Mesenchymal stem cell (in vitro differentiated cells and primary cell): Measurements from ENCODE around the gene ZNF576.

Source experiments
- DNase-seq: peaks from one replicate; pipeline ENCODE4 v3.0.0-alpha.2; 2013
- H2AFZ ChIP-seq: one replicate; pipeline ENCODE4 v1.6.1; 2013; ENCODE audit warnings: low read depth, mild to moderate bottlenecking, control low read depth, inconsistent platforms, low read length, moderate library complexity
- H2AK5ac ChIP-seq: 2 replicates; pipeline ENCODE4 v1.6.1; 2013; ENCODE audit warnings: low read length, moderate library complexity, mild to moderate bottlenecking, inconsistent platforms; ENCODE audit not compliant: severe bottlenecking
- H2BK120ac ChIP-seq: one replicate; pipeline ENCODE4 v1.6.1; 2013; ENCODE audit warnings: low read depth, mild to moderate bottlenecking, inconsistent platforms, low read length, moderate library complexity
- H2BK12ac ChIP-seq, 2 experiments: one replicate each; pipeline ENCODE4 v1.6.1; 2013; ENCODE audit warnings: inconsistent platforms in 2 of 2, low read length in 2 of 2, mild to moderate bottlenecking in 2 of 2, moderate library complexity in 2 of 2, control low read depth in 1 of 2
- H2BK15ac ChIP-seq: one replicate; pipeline ENCODE4 v1.6.1; 2013; ENCODE audit warnings: mild to moderate bottlenecking, low read depth, inconsistent platforms; ENCODE audit not compliant: poor library complexity, severe bottlenecking
- H2BK5ac ChIP-seq: 2 replicates; pipeline ENCODE4 v1.6.1; 2013; ENCODE audit warnings: low read depth, mild to moderate bottlenecking, low read length, control low read depth, inconsistent platforms; ENCODE audit not compliant: poor library complexity, severe bottlenecking
- H3K14ac ChIP-seq, 2 experiments: one replicate each; pipeline ENCODE4 v1.6.1; 2013; ENCODE audit warnings: inconsistent platforms in 2 of 2, low read length in 2 of 2, control low read depth in 1 of 2, mild to moderate bottlenecking in 1 of 2, moderate library complexity in 1 of 2
- H3K18ac ChIP-seq, 2 experiments: one replicate each; pipeline ENCODE4 v1.6.1; 2013; ENCODE audit warnings: inconsistent platforms in 2 of 2, low read length in 2 of 2, control low read depth in 1 of 2, low read depth in 1 of 2, mild to moderate bottlenecking in 1 of 2
- H3K23ac ChIP-seq, 2 experiments: one replicate each; pipeline ENCODE4 v1.6.1; 2013; ENCODE audit warnings: inconsistent platforms in 2 of 2, low read length in 2 of 2, mild to moderate bottlenecking in 2 of 2, moderate library complexity in 2 of 2, control low read depth in 1 of 2
- H3K27ac ChIP-seq: 2 replicates; pipeline ENCODE4 v1.5.1; 2013; ENCODE audit warnings: mild to moderate bottlenecking, moderate library complexity, low read length, control low read depth, inconsistent platforms; ENCODE audit not compliant: poor library complexity, severe bottlenecking
- H3K27me3 ChIP-seq, 2 experiments: 2 replicates each; pipeline versions ENCODE4 v1.6.1 to v1.7.0; 2013; ENCODE audit warnings: low read length in 2 of 2, mild to moderate bottlenecking in 2 of 2, moderate library complexity in 2 of 2, control low read depth in 1 of 2, inconsistent platforms in 1 of 2; ENCODE audit not compliant: control insufficient read depth in 1 of 2, insufficient read depth in 1 of 2
- H3K36me3 ChIP-seq, 2 experiments: 2 replicates each; pipeline versions ENCODE4 v1.6.1 to v1.7.0; 2013; ENCODE audit warnings: low read length in 2 of 2, control low read depth in 1 of 2, inconsistent platforms in 1 of 2, low read depth in 1 of 2, mild to moderate bottlenecking in 1 of 2; ENCODE audit not compliant: insufficient read depth in 2 of 2, control insufficient read depth in 1 of 2
- H3K4ac ChIP-seq, 2 experiments: one replicate each; pipeline ENCODE4 v1.6.1; 2013; ENCODE audit warnings: inconsistent platforms in 2 of 2, low read length in 2 of 2, mild to moderate bottlenecking in 2 of 2, moderate library complexity in 2 of 2, control low read depth in 1 of 2, low read depth in 1 of 2
- H3K4me1 ChIP-seq: 2 replicates; pipeline ENCODE4 v1.6.1; 2013; ENCODE audit warnings: low read depth, low read length, control low read depth; ENCODE audit not compliant: control insufficient read depth, insufficient read depth
- H3K4me2 ChIP-seq: 2 replicates; pipeline ENCODE4 v1.6.1; 2013; ENCODE audit warnings: low read length, mild to moderate bottlenecking, inconsistent platforms; ENCODE audit not compliant: poor library complexity, severe bottlenecking
- H3K4me3 ChIP-seq, 2 experiments: 2 replicates each; pipeline versions ENCODE4 v1.5.1 to v1.7.0; 2013; ENCODE audit warnings: low read length in 2 of 2, mild to moderate bottlenecking in 2 of 2, control low read depth in 1 of 2, low read depth in 1 of 2; ENCODE audit not compliant: insufficient read depth in 1 of 2
- H3K79me1 ChIP-seq: replicated peaks from 2 replicates; pipeline ENCODE4 v1.6.1; 2013; ENCODE audit warnings: mild to moderate bottlenecking, control low read depth, low read length, inconsistent platforms; ENCODE audit not compliant: poor library complexity, severe bottlenecking
- H3K9ac ChIP-seq: 2 replicates; pipeline ENCODE4 v1.7.0; 2013; ENCODE audit warnings: mild to moderate bottlenecking, low read length, moderate library complexity
- H3K9me3 ChIP-seq: 2 replicates; pipeline ENCODE4 v1.7.0; 2013; ENCODE audit warnings: mild to moderate bottlenecking, low read length; ENCODE audit not compliant: control insufficient read depth
- H4K8ac ChIP-seq: one replicate; pipeline ENCODE4 v1.6.1; 2013; ENCODE audit warnings: inconsistent platforms, mild to moderate bottlenecking, low read length, moderate library complexity
- H4K91ac ChIP-seq: one replicate; pipeline ENCODE4 v1.6.1; 2013; ENCODE audit warnings: mild to moderate bottlenecking, low read length, inconsistent platforms
- WGBS: methylation state at CpG from one replicate; pipeline ENCODE4 v1.1.7; 2013; ENCODE audit warnings: mixed read lengths; 5-methylcytosine and 5-hydroxymethylcytosine counted together

Gene ZNF576

GRCh38 chr19:43638995-43639518 is 42.7 kb downstream of the ZNF576 start:
- Histone ChIP-seq H3K4ac (no peak overlapping the region), H3K27ac (no peak overlapping the region), H3K9ac (no peak overlapping the region), H3K14ac (no peak overlapping the region), H3K79me1 (peaks cover 16% of the 10 kb centered on the region), H4K8ac (peak overlapping the region; percentile 42), H3K18ac (no peak overlapping the region), H3K4me2 (peak overlapping the region; percentile 81), H2BK5ac (no peak overlapping the region), H2AFZ (no peak overlapping the region), H2BK120ac (peak overlapping the region; percentile 50), H2AK5ac (no peak overlapping the region), H3K4me3 (peak overlapping the region in 1 of 2 experiments; percentile 69), H2BK15ac (no peak overlapping the region), H3K4me1 (peaks cover 37% of the 10 kb centered on the region), H4K91ac (no peak overlapping the region), H3K9me3 (no peaks in the 10 kb centered on the region), H2BK12ac (no peak overlapping the region), H3K23ac (peak overlapping the region in 1 of 2 experiments; percentile 20), H3K36me3 (no peaks in the 10 kb centered on the region), H3K27me3 (peaks cover 0 to 36% of the 10 kb centered on the region in 2 experiments)
- DNase-seq, result no peak
- WGBS, result 17% methylated on average over 9 of the region's 18 CpGs

- Histone ChIP-seq H3K4me1 (peaks cover 30% of the 10 kb centered on the region), H4K8ac (peak within 1 kb of the TSS; percentile 42), H2BK5ac (no peak within 1 kb of the TSS), H2BK15ac (no peak within 1 kb of the TSS), H2AK5ac (no peak within 1 kb of the TSS), H3K27me3 (peaks cover 0 to 36% of the 10 kb centered on the region in 2 experiments), H3K4ac (no peak within 1 kb of the TSS), H3K9ac (no peak within 1 kb of the TSS), H3K23ac (peak within 1 kb of the TSS in 1 of 2 experiments; percentile 20), H2AFZ (peak within 1 kb of the TSS; percentile 83), H2BK12ac (no peak within 1 kb of the TSS), H3K36me3 (no peaks in the 10 kb centered on the region), H3K4me2 (peak within 1 kb of the TSS; percentile 97), H4K91ac (peak within 1 kb of the TSS; percentile 5), H3K14ac (peak within 1 kb of the TSS in 1 of 2 experiments; percentile 68), H3K4me3 (peak within 1 kb of the TSS; percentile 62 to 81), H3K18ac (peak within 1 kb of the TSS in 1 of 2 experiments; percentile 54), H2BK120ac (peak within 1 kb of the TSS; percentile 50), H3K79me1 (peaks cover 13% of the 10 kb centered on the region), H3K27ac (no peak within 1 kb of the TSS), H3K9me3 (no peaks in the 10 kb centered on the region)
- WGBS, result 2% methylated on average over 51 of the region's 110 CpGs
- no peak for DNase-seq
Measured at GRCh38 chr19:43639519-43640423, 43.4 kb downstream of the ZNF576 start, which contains the start of gene CADM4. TSS of gene CADM4 (minus strand) at chr19:43639850. CDS start at chr19:43639790, 60 bp downstream.

GRCh38 chr19:43640424-43640757 is 44.0 kb downstream of the ZNF576 start:
- Histone ChIP-seq H3K4ac (no peak overlapping the region), H3K18ac (no peak overlapping the region), H3K4me3 (peak overlapping the region; percentile 62 to 81), H2AFZ (no peak overlapping the region), H3K9ac (no peak overlapping the region), H3K27ac (no peak overlapping the region), H4K91ac (no peak overlapping the region), H3K4me2 (peak overlapping the region; percentile 97), H3K9me3 (no peaks in the 10 kb centered on the region), H3K27me3 (peaks cover 0 to 36% of the 10 kb centered on the region in 2 experiments), H2BK15ac (no peak overlapping the region), H3K36me3 (no peaks in the 10 kb centered on the region), H3K4me1 (peaks cover 24% of the 10 kb centered on the region), H4K8ac (no peak overlapping the region), H3K23ac (peak overlapping the region in 1 of 2 experiments; percentile 9), H2AK5ac (no peak overlapping the region), H3K79me1 (peaks cover 10% of the 10 kb centered on the region), H2BK5ac (no peak overlapping the region), H2BK12ac (no peak overlapping the region), H3K14ac (peak overlapping the region in 1 of 2 experiments; percentile 68), H2BK120ac (no peak overlapping the region)
- WGBS, result 13% methylated on average over 5 of the region's 9 CpGs
- DNase-seq, result no peak

- H4K8ac ChIP-seq, result no peak overlapping the region
- H4K91ac ChIP-seq, result no peak overlapping the region
- peaks cover 0 to 36% of the 10 kb centered on the region in 2 experiments for H3K27me3 ChIP-seq
- no peak overlapping the region for H2AK5ac ChIP-seq
- no peaks in the 10 kb centered on the region for H3K9me3 ChIP-seq
- no peak overlapping the region for H3K18ac ChIP-seq
- peaks cover 4 to 8% of the 10 kb centered on the region in 2 experiments for H3K36me3 ChIP-seq
- peaks cover 16% of the 10 kb centered on the region for H3K4me1 ChIP-seq
- H3K4ac ChIP-seq, result no peak overlapping the region
- no peak overlapping the region for H2BK5ac ChIP-seq
- no peak overlapping the region for H3K9ac ChIP-seq
- H2AFZ ChIP-seq, result no peak overlapping the region
- H3K4me3 ChIP-seq, result no peak overlapping the region
- H3K79me1 ChIP-seq, result peaks cover 5% of the 10 kb centered on the region
- H3K4me2 ChIP-seq, result no peak overlapping the region
- no peak overlapping the region for H3K27ac ChIP-seq
- 56% methylated on average over 2 of the region's 2 CpGs for WGBS
- H2BK15ac ChIP-seq, result no peak overlapping the region
- no peak overlapping the region for H2BK120ac ChIP-seq
- H3K14ac ChIP-seq, result no peak overlapping the region
- H2BK12ac ChIP-seq, result no peak overlapping the region
- H3K23ac ChIP-seq, result no peak overlapping the region
- DNase-seq, result no peak
Measured at GRCh38 chr19:43641333-43641732, 44.9 kb downstream of the ZNF576 start.
